SH-SY5Y (cell line): ENCODE measurements around the gene MARK2.

Source experiments
- GATA2 ChIP-seq: IDR thresholded peaks from 2 replicates; pipeline ENCODE4 v1.6.1; 2011; ENCODE audit warnings: mild to moderate bottlenecking, low read depth, low read length
- GATA3 ChIP-seq: IDR thresholded peaks from 2 replicates; pipeline ENCODE4 v1.6.1; 2011; ENCODE audit warnings: low read depth, mild to moderate bottlenecking, low read length, moderate library complexity

MARK2 gene

DNA sequence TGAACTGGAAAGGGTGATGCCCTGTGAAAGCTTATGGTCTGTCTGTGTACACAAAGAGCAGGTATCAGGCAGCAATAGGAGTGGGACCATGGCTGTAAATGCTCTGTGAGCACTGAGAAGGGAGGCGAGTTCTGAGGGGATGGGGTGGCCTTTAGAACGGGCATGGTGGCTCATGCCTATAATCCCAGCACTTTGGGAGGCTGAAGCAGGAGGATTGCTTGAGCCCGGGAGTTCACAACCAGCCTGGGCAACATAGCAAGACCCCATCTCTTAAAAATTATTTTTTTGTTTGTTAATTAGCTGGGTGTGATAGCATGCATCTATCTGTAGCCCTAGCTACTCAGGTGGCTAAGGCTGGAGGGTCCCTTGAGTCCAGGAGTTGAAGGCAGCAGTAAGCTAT is 22.2 kb upstream of the MARK2 start:
- TF ChIP-seq GATA3 (no peak), GATA2 (no peak)

GRCh38 chr11:63817758-63818498 is 21.0 kb upstream of the MARK2 start:
- TF ChIP-seq GATA2 = no peak
- TF ChIP-seq GATA3 = no peak

- no peak for TF ChIP-seq GATA3
- TF ChIP-seq GATA2 = no peak
Measured at GRCh38 chr11:63818609-63819008, 20.3 kb upstream of the MARK2 start.

GRCh38 chr11:63821411-63821810 is 17.5 kb upstream of the MARK2 start:
- TF ChIP-seq GATA3 = no peak
- TF ChIP-seq GATA2 = no peak

DNA sequence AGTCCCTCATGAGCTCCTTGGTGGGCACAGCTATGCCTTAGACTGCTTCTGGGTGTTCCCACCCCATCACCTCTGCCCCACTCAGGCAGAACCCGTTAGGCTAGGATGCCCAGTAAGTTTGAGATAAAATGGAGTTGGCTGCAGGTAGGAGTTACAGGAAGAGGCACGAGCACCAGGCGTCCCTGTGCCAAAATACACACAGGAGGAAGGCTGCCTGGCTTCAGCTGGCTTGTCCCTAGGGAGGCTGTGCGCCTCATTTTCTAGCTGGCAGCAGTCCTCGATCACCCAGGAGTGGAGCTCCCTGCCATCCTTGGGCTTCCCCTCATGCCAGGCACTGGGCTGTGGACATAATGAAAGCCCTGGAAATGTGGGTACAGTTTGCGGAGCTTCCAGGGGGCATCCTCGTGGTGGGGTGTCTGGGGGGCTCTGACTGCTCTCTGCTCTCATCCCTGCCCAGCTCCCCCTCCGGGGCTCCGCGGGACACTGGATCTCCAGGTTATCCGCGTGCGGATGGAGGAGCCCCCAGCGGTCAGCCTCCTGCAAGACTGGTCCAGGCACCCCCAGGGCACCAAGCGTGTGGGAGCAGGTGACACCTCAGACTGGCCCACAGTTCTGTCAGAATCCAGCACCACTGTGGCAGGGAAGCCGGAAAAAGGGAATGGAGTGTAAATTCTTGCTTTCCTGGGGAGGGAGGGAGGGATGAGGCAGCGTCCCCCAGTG is 12.3 kb upstream of the MARK2 start:
- TF ChIP-seq GATA2 (no peak), GATA3 (no peak)

- no peak for TF ChIP-seq GATA3
- TF ChIP-seq GATA2 = no peak
Measured at GRCh38 chr11:63829823-63830489, 9.0 kb upstream of the MARK2 start.

GRCh38 chr11:63831326-63831725 is 7.6 kb upstream of the MARK2 start:
- no peak for TF ChIP-seq GATA2
- no peak for TF ChIP-seq GATA3

- TF ChIP-seq GATA3 = no peak
Measured at GRCh38 chr11:63832336-63832735, 6.6 kb upstream of the MARK2 start.

DNA sequence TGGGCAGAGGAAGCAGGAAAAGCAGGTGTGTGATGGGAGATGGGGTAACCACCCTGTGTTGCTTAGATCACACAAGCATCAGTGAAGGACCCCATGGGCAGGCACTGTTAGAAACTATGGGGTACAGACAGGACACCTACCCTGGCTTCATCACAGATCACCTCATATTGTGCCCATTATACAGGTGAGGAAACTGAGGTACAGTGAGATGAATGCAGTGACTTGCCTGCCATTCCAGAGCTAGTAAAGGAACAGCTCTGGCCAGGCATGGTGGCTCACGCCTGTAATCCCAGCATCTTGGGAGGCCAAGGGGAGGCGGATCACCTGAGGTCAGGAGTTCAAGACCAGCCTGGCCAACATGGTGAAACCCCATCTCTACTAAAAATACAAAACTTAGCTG is 5.9 kb upstream of the MARK2 start:
- TF ChIP-seq GATA3 (no peak), GATA2 (no peak)

- TF ChIP-seq GATA3 (no peak), GATA2 (no peak)
Measured at GRCh38 chr11:63834535-63835157, 4.3 kb upstream of the MARK2 start.

- TF ChIP-seq GATA2 = no peak
- no peak for TF ChIP-seq GATA3
Measured at GRCh38 chr11:63835158-63835545, 3.8 kb upstream of the MARK2 start.

DNA sequence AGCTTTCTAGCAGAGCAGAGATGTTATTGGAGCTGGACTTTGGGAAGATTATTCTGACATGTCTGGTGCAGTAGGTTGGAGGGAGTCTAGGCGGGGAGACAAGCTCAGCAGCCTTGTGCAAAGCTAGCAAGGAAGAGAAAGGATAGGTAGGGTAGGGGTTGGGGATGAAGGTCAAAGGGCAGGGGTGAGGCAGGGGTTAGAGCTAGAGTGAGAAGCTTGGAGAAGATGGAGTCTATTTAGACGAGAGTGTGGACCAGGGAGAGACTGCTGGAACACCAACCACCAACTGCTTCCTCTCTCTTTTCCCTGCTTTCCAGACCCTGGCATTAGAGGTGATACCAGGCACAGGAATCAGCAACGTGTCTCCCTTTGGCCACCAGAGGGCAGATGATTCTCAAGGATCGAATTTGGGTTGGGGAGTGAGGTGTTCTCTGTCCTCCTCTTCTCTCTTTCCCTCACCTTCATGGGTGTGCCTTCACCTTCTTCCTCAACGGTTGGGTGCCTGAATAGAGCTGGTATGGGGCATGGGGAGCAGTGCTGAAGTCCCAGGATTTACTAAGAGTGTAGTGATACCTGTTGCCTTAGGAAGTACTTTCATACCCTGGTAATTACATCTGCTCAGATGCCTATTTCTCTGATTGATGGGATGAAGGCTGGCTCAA is 1.8 kb upstream of the MARK2 start:
- no peak for TF ChIP-seq GATA3
- TF ChIP-seq GATA2 = no peak

GRCh38 chr11:63837739-63838138 is 1.2 kb upstream of the MARK2 start:
- TF ChIP-seq GATA2 (no peak), GATA3 (no peak)

DNA sequence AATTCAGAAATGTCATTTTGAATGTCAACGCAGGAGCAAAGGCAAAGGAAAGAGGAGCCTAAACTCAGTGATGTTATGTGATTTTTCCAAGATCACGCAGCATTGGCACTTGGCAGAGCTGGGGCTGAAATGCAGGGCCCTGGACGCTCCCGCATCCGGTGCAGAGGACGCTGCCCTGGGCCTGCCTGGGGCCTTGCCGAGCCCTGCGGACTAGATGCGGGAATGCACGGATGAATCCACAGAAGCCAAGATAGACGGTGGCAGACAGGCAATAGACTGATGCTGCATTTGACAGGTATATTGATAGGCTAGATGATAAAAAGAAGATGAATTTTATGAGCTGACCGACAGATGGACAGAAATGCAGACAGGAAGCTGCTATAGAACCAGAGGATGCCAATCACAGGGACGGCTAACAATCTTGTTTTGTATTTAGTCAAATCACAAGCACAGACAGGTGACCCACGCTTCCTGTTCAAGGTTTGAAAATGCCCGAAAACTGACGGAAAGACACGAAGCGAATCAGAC is 696 bp upstream of the MARK2 start:
- TF ChIP-seq GATA3 (no peak), GATA2 (no peak)
